OCI-LY3 (cell line): ENCODE results near the gene PLA2G15.

ENCODE experiments used
- H2AFZ ChIP-seq: fragments of 200-600, 300-600 bp; shearing (Covaris generic); 2 replicates; pipeline ENCODE4 v1.6.0; 2014; ENCODE audit warnings: antibody characterized with exemption, low read depth, low read length
- H3K27ac ChIP-seq: fragments of 200-600, 300-600 bp; sonication (generic); 2 replicates; pipeline ENCODE4 v1.5.1; 2014; ENCODE audit warnings: mild to moderate bottlenecking, low read length, moderate library complexity, mixed read lengths
- H3K27me3 ChIP-seq: fragments of 200-600, 300-600 bp; sonication (generic); 2 replicates; pipeline ENCODE4 v1.6.1; 2014; ENCODE audit warnings: low read depth, low read length, mixed read lengths
- H3K36me3 ChIP-seq: fragments of 200-600, 300-600 bp; sonication (generic); replicated peaks from 2 replicates; pipeline ENCODE3; 2014; ENCODE audit warnings: low read depth, low read length, mixed read lengths
- H3K4me1 ChIP-seq: fragments of 300-600, 200-600 bp; sonication (generic); 2 replicates; pipeline ENCODE4 v1.6.1; 2014; ENCODE audit warnings: low read length, mixed read lengths
- H3K4me2 ChIP-seq: fragments of 200-600, 300-600 bp; sonication (generic); 2 replicates; pipeline ENCODE4 v1.6.1; 2014; ENCODE audit warnings: low read length, mixed read lengths
- H3K4me3 ChIP-seq: fragments of 300-600, 200-600 bp; sonication (generic); 2 replicates; pipeline ENCODE4 v1.5.1; 2014; ENCODE audit warnings: antibody characterized with exemption, mild to moderate bottlenecking, low read length, moderate library complexity
- H3K79me2 ChIP-seq: fragments of 300-600, 200-600 bp; shearing (Covaris generic); 2 replicates; pipeline ENCODE4 v1.6.1; 2014; ENCODE audit warnings: mild to moderate bottlenecking, low read length, mixed read lengths
- H3K9ac ChIP-seq: fragments of 300-600, 200-600 bp; shearing (Covaris generic); 2 replicates; pipeline ENCODE4 v1.6.0; 2014; ENCODE audit warnings: mild to moderate bottlenecking, low read length, moderate library complexity
- H3K9me3 ChIP-seq: fragments of 200-600, 300-600 bp; shearing (Covaris generic); 2 replicates; pipeline ENCODE4 v1.6.1; 2014; ENCODE audit warnings: low read length, mixed read lengths; ENCODE audit not compliant: insufficient read depth
- H4K20me1 ChIP-seq: fragments of 200-600, 300-600 bp; sonication (generic); 2 replicates; pipeline ENCODE4 v1.6.1; 2016; ENCODE audit warnings: low read length, mixed read lengths; ENCODE audit not compliant: insufficient read depth
- CTCF ChIP-seq: fragments of 200-600, 300-600 bp; sonication (generic); IDR thresholded peaks from 2 replicates; pipeline ENCODE4 v1.5.1; 2014; ENCODE audit warnings: antibody characterized with exemption, low read length, low read depth
- EZH2phosphoT487 ChIP-seq: fragments of 200-600 bp; shearing (Covaris generic); IDR thresholded peaks from 2 replicates; pipeline ENCODE4 v1.6.1; 2018; ENCODE audit warnings: antibody characterized with exemption, mixed run types, low read depth

PLA2G15 gene

GRCh38 chr16:68216240-68216639 lies 28.9 kb upstream of the PLA2G15 start:
- Histone ChIP-seq H2AFZ (no peak overlapping the region), H3K4me2 (no peak overlapping the region), H3K27ac (no peak overlapping the region), H3K9me3 (no peaks in the 10 kb centered on the region), H3K4me3 (no peak overlapping the region), H3K79me2 (no peaks in the 10 kb centered on the region), H4K20me1 (no peaks in the 10 kb centered on the region), H3K27me3 (no peaks in the 10 kb centered on the region), H3K9ac (no peak overlapping the region), H3K4me1 (no peaks in the 10 kb centered on the region), H3K36me3 (peaks cover 5% of the 10 kb centered on the region)
- TF ChIP-seq CTCF (no peak), EZH2phosphoT487 (no peak)

GRCh38 chr16:68217506-68217905 lies 27.7 kb upstream of the PLA2G15 start:
- H3K36me3 ChIP-seq: peaks cover 6% of the 10 kb centered on the region
- no peaks in the 10 kb centered on the region for H3K9me3 ChIP-seq
- H3K4me1 ChIP-seq: no peaks in the 10 kb centered on the region
- H4K20me1 ChIP-seq: no peaks in the 10 kb centered on the region
- H2AFZ ChIP-seq: no peak overlapping the region
- no peak overlapping the region for H3K4me2 ChIP-seq
- H3K27me3 ChIP-seq: no peaks in the 10 kb centered on the region
- TF ChIP-seq CTCF: no peak
- TF ChIP-seq EZH2phosphoT487: no peak
- no peaks in the 10 kb centered on the region for H3K79me2 ChIP-seq
- H3K4me3 ChIP-seq: no peak overlapping the region
- H3K27ac ChIP-seq: no peak overlapping the region
- H3K9ac ChIP-seq: no peak overlapping the region

- Histone ChIP-seq H3K79me2 (no peaks in the 10 kb centered on the region), H3K9me3 (no peaks in the 10 kb centered on the region), H3K4me1 (no peaks in the 10 kb centered on the region), H4K20me1 (no peaks in the 10 kb centered on the region), H3K27ac (no peak overlapping the region), H3K4me3 (no peak overlapping the region), H2AFZ (no peak overlapping the region), H3K27me3 (no peaks in the 10 kb centered on the region), H3K9ac (no peak overlapping the region), H3K4me2 (no peak overlapping the region), H3K36me3 (peaks cover 6% of the 10 kb centered on the region)
- TF ChIP-seq EZH2phosphoT487: no peak
- TF ChIP-seq CTCF: no peak
These were observed 25.3 kb upstream of the PLA2G15 start for GRCh38 chr16:68219725-68220351.

GRCh38 chr16:68223072-68223471 lies 22.1 kb upstream of the PLA2G15 start:
- Histone ChIP-seq H3K4me1 (no peaks in the 10 kb centered on the region), H3K9ac (no peak overlapping the region), H3K4me3 (no peak overlapping the region), H3K27me3 (no peaks in the 10 kb centered on the region), H3K27ac (no peak overlapping the region), H2AFZ (no peak overlapping the region), H4K20me1 (no peaks in the 10 kb centered on the region), H3K4me2 (no peak overlapping the region), H3K79me2 (no peaks in the 10 kb centered on the region), H3K36me3 (peaks cover 6% of the 10 kb centered on the region), H3K9me3 (no peaks in the 10 kb centered on the region)
- TF ChIP-seq EZH2phosphoT487 (no peak), CTCF (no peak)
